PC-9 (cell line): ENCODE measurements around the gene HAUS5.
"Not testable (repeated sequence)": the region's sequence is repeated elsewhere in the genome, so short reads cannot be mapped to it uniquely, and the experiment has no call there.

Source experiments
- EZH2 ChIP-seq: fragments of 200-600 bp; sonication (generic); IDR thresholded peaks from 2 replicates; pipeline ENCODE4 v1.8.0; 2017; ENCODE audit warnings: antibody characterized with exemption, low read depth
- TF ChIP-seq, protein P1 (sequence below): fragments of 200-600 bp; sonication (generic); conservative IDR thresholded peaks from 2 replicates; pipeline ENCODE4 v1.6.1; 2017; ENCODE audit warnings: mixed run types, antibody characterized with exemption, mild to moderate bottlenecking, moderate library complexity

DNA sequence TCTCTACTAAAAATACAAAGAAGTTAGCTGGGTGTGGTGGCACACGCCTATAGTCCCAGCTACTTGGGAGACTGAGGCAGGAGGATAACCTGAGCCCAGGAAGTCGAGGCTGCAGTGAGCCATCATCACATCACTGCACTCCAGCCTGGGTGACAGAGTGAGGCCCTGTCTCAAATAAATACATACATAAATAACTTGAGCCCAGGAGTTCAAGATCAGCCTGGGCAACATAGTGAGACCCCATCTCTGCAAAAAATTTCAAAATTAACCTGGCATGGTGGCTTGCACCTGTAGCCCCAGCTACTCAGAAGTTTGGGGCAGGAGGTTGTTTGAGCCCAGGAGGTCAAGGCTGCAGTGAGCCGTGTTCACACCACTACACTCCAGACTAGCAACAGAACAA, 17.5 kb upstream of the HAUS5 start:
- TF ChIP-seq, protein P1, sequence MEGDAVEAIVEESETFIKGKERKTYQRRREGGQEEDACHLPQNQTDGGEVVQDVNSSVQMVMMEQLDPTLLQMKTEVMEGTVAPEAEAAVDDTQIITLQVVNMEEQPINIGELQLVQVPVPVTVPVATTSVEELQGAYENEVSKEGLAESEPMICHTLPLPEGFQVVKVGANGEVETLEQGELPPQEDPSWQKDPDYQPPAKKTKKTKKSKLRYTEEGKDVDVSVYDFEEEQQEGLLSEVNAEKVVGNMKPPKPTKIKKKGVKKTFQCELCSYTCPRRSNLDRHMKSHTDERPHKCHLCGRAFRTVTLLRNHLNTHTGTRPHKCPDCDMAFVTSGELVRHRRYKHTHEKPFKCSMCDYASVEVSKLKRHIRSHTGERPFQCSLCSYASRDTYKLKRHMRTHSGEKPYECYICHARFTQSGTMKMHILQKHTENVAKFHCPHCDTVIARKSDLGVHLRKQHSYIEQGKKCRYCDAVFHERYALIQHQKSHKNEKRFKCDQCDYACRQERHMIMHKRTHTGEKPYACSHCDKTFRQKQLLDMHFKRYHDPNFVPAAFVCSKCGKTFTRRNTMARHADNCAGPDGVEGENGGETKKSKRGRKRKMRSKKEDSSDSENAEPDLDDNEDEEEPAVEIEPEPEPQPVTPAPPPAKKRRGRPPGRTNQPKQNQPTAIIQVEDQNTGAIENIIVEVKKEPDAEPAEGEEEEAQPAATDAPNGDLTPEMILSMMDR = not testable (repeated sequence)
- TF ChIP-seq EZH2 = not testable (repeated sequence)
